WTC11 (cell line): Measurements from ENCODE around the gene CATSPERZ. TPM values are rescaled to one million over a fixed set of nuclear protein-coding genes. Genes with fewer than 3 reads are reported as not detected.

Experiments used
- ATAC-seq: fragments of 200-7000 bp; cut with Tn5 transposase; 2 replicates; pipeline ENCODE4 v1.10.0; 2021; ENCODE audit warnings: mild to moderate bottlenecking, moderate library complexity
- CTCF ChIA-PET: fragments of 300-600 bp; sonication (Branson Sonifier 250); formaldehyde crosslinking; loops from one replicate; lab custom pipeline; 2021; ENCODE audit warnings: antibody characterized with exemption; lab: Charles Lee
- POLR2A ChIA-PET: fragments of 350-600 bp; sonication (Branson Sonifier 250); formaldehyde crosslinking; loops from one replicate; lab custom pipeline; 2021; ENCODE audit warnings: antibody characterized with exemption; lab: Charles Lee
- DNase-seq: peaks from one replicate; pipeline ENCODE4 v3.0.0; 2021; ENCODE audit warnings: low spot score
- H3K27ac Mint-ChIP-seq: 2 replicates; pipeline ENCODE4 v1.8.0; 2021; ENCODE audit warnings: mixed read lengths
- H3K27me3 Mint-ChIP-seq: 2 replicates; pipeline ENCODE4 v1.8.0; 2021; ENCODE audit warnings: low read depth, mild to moderate bottlenecking, moderate library complexity, mixed read lengths
- H3K36me3 Mint-ChIP-seq: 2 replicates; pipeline ENCODE4 v1.8.0; 2021; ENCODE audit warnings: mixed read lengths
- H3K4me1 Mint-ChIP-seq: 2 replicates; pipeline ENCODE4 v1.8.0; 2022; ENCODE audit warnings: mixed read lengths
- H3K4me3 Mint-ChIP-seq: 2 replicates; pipeline ENCODE4 v1.8.0; 2021; ENCODE audit warnings: mild to moderate bottlenecking, moderate library complexity, mixed read lengths
- H3K9me3 Mint-ChIP-seq: 2 replicates; pipeline ENCODE4 v1.8.0; 2021; ENCODE audit warnings: mixed read lengths
- ESRRA ChIP-seq: sonication (generic); formaldehyde crosslinking; IDR thresholded peaks from 2 replicates; pipeline ENCODE4 v1.8.1; 2022; ENCODE audit warnings: mild to moderate bottlenecking, missing genetic modification reagents, borderline replicate concordance
- FOXJ3 ChIP-seq: sonication (generic); formaldehyde crosslinking; IDR thresholded peaks from 2 replicates; pipeline ENCODE4 v1.9.0; 2021; ENCODE audit warnings: missing genetic modification reagents, mild to moderate bottlenecking, borderline replicate concordance
- FOXK1 ChIP-seq: sonication (generic); formaldehyde crosslinking; IDR thresholded peaks from 2 replicates; pipeline ENCODE4 v1.8.0; 2022; ENCODE audit warnings: mild to moderate bottlenecking, moderate library complexity, missing genetic modification reagents
- GABPB1 ChIP-seq: sonication (generic); formaldehyde crosslinking; IDR thresholded peaks from 2 replicates; pipeline ENCODE4 v1.8.1; 2023; ENCODE audit warnings: mild to moderate bottlenecking, missing genetic modification reagents
- GRHL2 ChIP-seq: fragments of 250-450 bp; sonication (Bioruptor Pico); IDR thresholded peaks from 2 replicates; pipeline ENCODE4 v1.8.0; 2022; ENCODE audit warnings: mild to moderate bottlenecking, moderate library complexity; ENCODE audit not compliant: insufficient replicate concordance, severe bottlenecking
- HMGA2 ChIP-seq: fragments of 250-450 bp; sonication (Bioruptor Pico); IDR thresholded peaks from 2 replicates; pipeline ENCODE4 v1.4.0; 2021; ENCODE audit warnings: mild to moderate bottlenecking, moderate library complexity
- IRF2 ChIP-seq: sonication (generic); formaldehyde crosslinking; IDR thresholded peaks from 2 replicates; pipeline ENCODE4 v1.8.0; 2022; ENCODE audit warnings: low read depth, missing genetic modification reagents, borderline replicate concordance
- TCF7 ChIP-seq: sonication (generic); formaldehyde crosslinking; IDR thresholded peaks from 2 replicates; pipeline ENCODE4 v1.8.0; 2022; ENCODE audit warnings: mild to moderate bottlenecking, low read depth, missing genetic modification reagents, moderate library complexity
- TP53 ChIP-seq: sonication (generic); formaldehyde crosslinking; IDR thresholded peaks from 2 replicates; pipeline ENCODE4 v1.8.1; 2023; ENCODE audit warnings: mild to moderate bottlenecking, missing genetic modification reagents
- total RNA-seq: library from RNA; stranded (reverse); gene quantifications from 3 replicates; pipeline ENCODE4 v1.2.3, GENCODE V29; 2021
- TF ChIP-seq, protein P1 (sequence below): sonication (generic); formaldehyde crosslinking; IDR thresholded peaks from 2 replicates; pipeline ENCODE4 v1.8.0; 2023; ENCODE audit warnings: missing genetic modification reagents, mild to moderate bottlenecking, borderline replicate concordance
- TF ChIP-seq, protein P2 (sequence below): sonication (generic); formaldehyde crosslinking; IDR thresholded peaks from 2 replicates; pipeline ENCODE4 v1.8.0; 2022; ENCODE audit warnings: mild to moderate bottlenecking, missing genetic modification reagents
- TF ChIP-seq, protein P3 (sequence below): sonication (generic); formaldehyde crosslinking; IDR thresholded peaks from 2 replicates; pipeline ENCODE4 v1.8.0; 2023; ENCODE audit warnings: missing genetic modification reagents
- TF ChIP-seq, protein P4 (sequence below): sonication (generic); formaldehyde crosslinking; IDR thresholded peaks from 2 replicates; pipeline ENCODE4 v1.8.0; 2022; ENCODE audit warnings: mild to moderate bottlenecking, missing genetic modification reagents
- TF ChIP-seq, protein P5 (sequence below): fragments of 250-450 bp; sonication (Bioruptor Pico); conservative IDR thresholded peaks from 2 replicates; pipeline ENCODE4 v1.9.0; 2021; ENCODE audit warnings: mild to moderate bottlenecking
- TF ChIP-seq, protein P6 (sequence below): sonication (generic); formaldehyde crosslinking; IDR thresholded peaks from 2 replicates; pipeline ENCODE4 v1.8.1; 2023; ENCODE audit warnings: mild to moderate bottlenecking, missing genetic modification reagents, moderate library complexity
- TF ChIP-seq, protein P7 (sequence below): sonication (generic); formaldehyde crosslinking; IDR thresholded peaks from 2 replicates; pipeline ENCODE4 v1.8.1; 2022; ENCODE audit warnings: mild to moderate bottlenecking, missing genetic modification reagents, moderate library complexity, borderline replicate concordance
- TF ChIP-seq, protein P8 (sequence below): sonication (generic); formaldehyde crosslinking; IDR thresholded peaks from 2 replicates; pipeline ENCODE4 v1.8.0; 2022; ENCODE audit warnings: mild to moderate bottlenecking, missing genetic modification reagents
- TF ChIP-seq, protein P9 (sequence below): sonication (generic); formaldehyde crosslinking; conservative IDR thresholded peaks from 2 replicates; pipeline ENCODE4 v1.8.1; 2022; ENCODE audit warnings: mild to moderate bottlenecking, missing genetic modification reagents
- TF ChIP-seq, protein P10 (sequence below): sonication (generic); formaldehyde crosslinking; IDR thresholded peaks from 2 replicates; pipeline ENCODE4 v1.8.1; 2022; ENCODE audit warnings: mild to moderate bottlenecking, moderate library complexity, missing genetic modification reagents

The CATSPERZ gene
- total RNA-seq, 1 experiment from 2014 or later = 2.5 TPM

DNA sequence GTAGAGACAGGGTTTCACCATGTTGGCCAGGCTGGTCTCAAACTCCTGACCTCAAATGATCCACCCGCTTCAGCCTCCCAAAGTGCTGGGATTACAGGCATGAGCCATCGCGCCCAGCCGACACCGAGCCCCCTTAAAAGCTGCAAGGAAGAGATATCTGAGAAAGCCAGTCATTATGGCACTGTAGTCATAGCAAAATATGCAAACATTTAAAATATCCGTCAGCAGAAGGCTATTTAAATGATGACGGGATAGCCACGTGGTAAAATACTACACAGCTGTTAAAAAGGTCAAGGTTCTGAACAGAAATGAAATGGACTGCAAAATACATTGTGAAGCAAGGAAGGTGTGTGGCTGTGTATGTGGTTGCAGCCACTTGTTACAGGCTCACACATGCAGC is 33.4 kb downstream of the CATSPERZ start:
- no peak for ATAC-seq
- CTCF ChIA-PET = interaction anchor here (4.1 to 4.8 kb wide), 3 partner anchors 8 to 29 kb away, joined by 23 to 118 read pairs (median 70); partner anchors contain the start of genes CCDC88B and ESRRA
- no peak overlapping the region for H3K4me3 Mint-ChIP-seq

DNA sequence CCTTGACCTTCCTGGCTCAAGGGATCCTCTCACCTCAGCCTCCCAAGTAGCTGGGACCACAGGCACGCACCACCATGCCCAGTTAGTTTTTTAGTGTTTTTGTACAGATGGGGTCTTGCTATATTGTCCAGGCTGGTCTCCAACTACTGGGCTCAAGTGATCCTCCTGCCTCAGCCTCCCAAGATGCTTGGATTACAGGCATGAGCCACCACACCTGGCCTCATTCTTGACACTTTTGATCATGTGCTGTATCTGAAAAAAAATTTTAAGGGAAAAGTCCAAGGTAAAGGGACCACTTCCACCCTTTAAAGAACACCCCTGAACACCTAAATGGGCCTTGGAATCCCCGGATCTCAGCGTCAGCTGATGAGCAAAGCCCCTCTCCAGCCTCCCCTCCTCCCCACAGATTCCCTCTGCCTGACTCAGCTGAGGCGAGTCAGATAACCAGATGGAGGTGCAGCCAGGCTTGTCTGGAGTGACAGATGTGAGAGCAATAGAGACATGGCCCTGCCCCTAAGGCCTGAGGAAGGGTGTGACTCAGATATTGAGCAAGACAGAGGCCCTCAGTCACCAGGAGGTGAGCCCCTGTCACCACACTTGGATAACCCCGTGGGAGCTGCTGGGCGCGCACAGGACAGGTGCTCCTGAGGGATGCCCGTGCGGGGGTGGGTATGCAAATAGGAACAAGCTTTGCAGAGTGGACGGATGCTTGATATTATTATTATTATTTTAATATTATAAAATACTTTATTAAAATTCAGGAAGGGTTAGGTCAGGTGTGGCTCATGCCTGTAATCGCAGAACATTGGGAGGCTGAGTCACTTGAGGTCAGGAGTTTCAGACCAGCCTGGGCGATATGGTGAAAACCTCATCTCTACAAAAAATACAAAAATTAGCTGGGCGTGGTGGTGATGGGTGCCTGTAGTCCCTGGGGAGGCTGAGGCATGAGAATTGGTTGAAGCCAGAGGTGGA is 34.9 kb downstream of the CATSPERZ start:
- H3K9me3 Mint-ChIP-seq = no peaks in the 10 kb centered on the region
- H3K27me3 Mint-ChIP-seq = peaks cover 25% of the 10 kb centered on the region
- ChIA-PET CTCF (interaction anchor here (13.9 kb wide), 1 partner anchor 18 kb away, joined by 437 read pairs; no protein-coding TSS in a partner anchor), POLR2A (no interaction called here)
- no peaks in the 10 kb centered on the region for H3K36me3 Mint-ChIP-seq
- no peak for DNase-seq
- no peak overlapping the region for H3K27ac Mint-ChIP-seq
- peak; percentile 50 for ATAC-seq
- peaks cover 14% of the 10 kb centered on the region for H3K4me1 Mint-ChIP-seq
- H3K4me3 Mint-ChIP-seq = no peak overlapping the region
- TF ChIP-seq, protein P1, sequence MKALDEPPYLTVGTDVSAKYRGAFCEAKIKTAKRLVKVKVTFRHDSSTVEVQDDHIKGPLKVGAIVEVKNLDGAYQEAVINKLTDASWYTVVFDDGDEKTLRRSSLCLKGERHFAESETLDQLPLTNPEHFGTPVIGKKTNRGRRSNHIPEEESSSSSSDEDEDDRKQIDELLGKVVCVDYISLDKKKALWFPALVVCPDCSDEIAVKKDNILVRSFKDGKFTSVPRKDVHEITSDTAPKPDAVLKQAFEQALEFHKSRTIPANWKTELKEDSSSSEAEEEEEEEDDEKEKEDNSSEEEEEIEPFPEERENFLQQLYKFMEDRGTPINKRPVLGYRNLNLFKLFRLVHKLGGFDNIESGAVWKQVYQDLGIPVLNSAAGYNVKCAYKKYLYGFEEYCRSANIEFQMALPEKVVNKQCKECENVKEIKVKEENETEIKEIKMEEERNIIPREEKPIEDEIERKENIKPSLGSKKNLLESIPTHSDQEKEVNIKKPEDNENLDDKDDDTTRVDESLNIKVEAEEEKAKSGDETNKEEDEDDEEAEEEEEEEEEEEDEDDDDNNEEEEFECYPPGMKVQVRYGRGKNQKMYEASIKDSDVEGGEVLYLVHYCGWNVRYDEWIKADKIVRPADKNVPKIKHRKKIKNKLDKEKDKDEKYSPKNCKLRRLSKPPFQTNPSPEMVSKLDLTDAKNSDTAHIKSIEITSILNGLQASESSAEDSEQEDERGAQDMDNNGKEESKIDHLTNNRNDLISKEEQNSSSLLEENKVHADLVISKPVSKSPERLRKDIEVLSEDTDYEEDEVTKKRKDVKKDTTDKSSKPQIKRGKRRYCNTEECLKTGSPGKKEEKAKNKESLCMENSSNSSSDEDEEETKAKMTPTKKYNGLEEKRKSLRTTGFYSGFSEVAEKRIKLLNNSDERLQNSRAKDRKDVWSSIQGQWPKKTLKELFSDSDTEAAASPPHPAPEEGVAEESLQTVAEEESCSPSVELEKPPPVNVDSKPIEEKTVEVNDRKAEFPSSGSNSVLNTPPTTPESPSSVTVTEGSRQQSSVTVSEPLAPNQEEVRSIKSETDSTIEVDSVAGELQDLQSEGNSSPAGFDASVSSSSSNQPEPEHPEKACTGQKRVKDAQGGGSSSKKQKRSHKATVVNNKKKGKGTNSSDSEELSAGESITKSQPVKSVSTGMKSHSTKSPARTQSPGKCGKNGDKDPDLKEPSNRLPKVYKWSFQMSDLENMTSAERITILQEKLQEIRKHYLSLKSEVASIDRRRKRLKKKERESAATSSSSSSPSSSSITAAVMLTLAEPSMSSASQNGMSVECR (CRISPR knock-in tag) = no peak
- TF ChIP-seq TCF7 = no peak
- 0 out of 2 replicates have a peak, but pooled peaks have one; percentile 39 for TF ChIP-seq HMGA2 (CRISPR knock-in tag)
- TF ChIP-seq, protein P2, sequence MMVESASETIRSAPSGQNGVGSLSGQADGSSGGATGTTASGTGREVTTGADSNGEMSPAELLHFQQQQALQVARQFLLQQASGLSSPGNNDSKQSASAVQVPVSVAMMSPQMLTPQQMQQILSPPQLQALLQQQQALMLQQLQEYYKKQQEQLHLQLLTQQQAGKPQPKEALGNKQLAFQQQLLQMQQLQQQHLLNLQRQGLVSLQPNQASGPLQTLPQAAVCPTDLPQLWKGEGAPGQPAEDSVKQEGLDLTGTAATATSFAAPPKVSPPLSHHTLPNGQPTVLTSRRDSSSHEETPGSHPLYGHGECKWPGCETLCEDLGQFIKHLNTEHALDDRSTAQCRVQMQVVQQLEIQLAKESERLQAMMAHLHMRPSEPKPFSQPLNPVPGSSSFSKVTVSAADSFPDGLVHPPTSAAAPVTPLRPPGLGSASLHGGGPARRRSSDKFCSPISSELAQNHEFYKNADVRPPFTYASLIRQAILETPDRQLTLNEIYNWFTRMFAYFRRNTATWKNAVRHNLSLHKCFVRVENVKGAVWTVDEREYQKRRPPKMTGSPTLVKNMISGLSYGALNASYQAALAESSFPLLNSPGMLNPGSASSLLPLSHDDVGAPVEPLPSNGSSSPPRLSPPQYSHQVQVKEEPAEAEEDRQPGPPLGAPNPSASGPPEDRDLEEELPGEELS (CRISPR knock-in tag) = no peak
- TF ChIP-seq, protein P3, sequence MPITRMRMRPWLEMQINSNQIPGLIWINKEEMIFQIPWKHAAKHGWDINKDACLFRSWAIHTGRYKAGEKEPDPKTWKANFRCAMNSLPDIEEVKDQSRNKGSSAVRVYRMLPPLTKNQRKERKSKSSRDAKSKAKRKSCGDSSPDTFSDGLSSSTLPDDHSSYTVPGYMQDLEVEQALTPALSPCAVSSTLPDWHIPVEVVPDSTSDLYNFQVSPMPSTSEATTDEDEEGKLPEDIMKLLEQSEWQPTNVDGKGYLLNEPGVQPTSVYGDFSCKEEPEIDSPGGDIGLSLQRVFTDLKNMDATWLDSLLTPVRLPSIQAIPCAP (CRISPR knock-in tag) = no peak

More for the DNA sequence above, 33.4 kb downstream of the CATSPERZ start:
- POLR2A ChIA-PET = no interaction called here
- peaks cover 10% of the 10 kb centered on the region for H3K4me1 Mint-ChIP-seq
- no peak overlapping the region for H3K27ac Mint-ChIP-seq
- no peak for DNase-seq
- peaks cover 11% of the 10 kb centered on the region for H3K27me3 Mint-ChIP-seq
- H3K36me3 Mint-ChIP-seq = no peaks in the 10 kb centered on the region
- H3K9me3 Mint-ChIP-seq = no peaks in the 10 kb centered on the region
- TF ChIP-seq, protein P4, sequence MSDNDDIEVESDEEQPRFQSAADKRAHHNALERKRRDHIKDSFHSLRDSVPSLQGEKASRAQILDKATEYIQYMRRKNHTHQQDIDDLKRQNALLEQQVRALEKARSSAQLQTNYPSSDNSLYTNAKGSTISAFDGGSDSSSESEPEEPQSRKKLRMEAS (CRISPR knock-in tag) = no peak
- no peak for TF ChIP-seq FOXJ3 (CRISPR knock-in tag)
- no peak for TF ChIP-seq TP53 (CRISPR knock-in tag)
- TF ChIP-seq, protein P5, sequence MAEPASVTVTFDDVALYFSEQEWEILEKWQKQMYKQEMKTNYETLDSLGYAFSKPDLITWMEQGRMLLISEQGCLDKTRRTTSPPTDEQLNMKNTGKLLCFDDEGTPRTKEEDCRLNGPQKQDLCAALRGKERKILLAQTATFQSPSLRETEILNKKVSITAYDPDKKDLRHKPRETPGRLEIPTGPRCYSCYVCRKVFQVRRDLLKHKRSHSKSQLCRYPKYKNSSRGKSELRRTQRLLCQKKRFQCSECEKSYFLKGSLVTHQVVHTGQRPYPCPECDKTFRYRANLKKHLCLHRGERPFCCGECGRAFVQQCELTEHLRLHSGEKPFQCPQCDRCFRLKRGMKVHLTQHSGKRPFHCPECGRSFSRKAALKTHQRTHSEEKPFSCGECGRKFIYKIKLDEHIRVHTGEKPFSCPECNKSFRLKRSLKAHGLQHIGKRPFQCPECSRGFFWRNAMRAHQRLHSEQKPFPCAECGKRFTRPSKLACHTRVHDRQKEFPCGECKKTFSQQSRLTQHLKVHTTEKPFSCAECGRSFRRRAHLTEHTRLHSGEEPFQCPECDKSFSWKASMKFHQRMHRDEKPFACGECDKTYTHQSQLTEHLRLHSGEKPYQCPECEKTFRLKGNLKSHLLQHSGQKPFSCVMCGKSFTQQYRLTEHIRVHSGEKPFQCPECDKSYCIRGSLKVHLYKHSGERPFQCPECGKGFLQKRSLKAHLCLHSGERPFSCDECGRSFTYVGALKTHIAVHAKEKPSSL (CRISPR knock-in tag) = no peak
- no peak for TF ChIP-seq IRF2 (CRISPR knock-in tag)
- TF ChIP-seq, protein P6, sequence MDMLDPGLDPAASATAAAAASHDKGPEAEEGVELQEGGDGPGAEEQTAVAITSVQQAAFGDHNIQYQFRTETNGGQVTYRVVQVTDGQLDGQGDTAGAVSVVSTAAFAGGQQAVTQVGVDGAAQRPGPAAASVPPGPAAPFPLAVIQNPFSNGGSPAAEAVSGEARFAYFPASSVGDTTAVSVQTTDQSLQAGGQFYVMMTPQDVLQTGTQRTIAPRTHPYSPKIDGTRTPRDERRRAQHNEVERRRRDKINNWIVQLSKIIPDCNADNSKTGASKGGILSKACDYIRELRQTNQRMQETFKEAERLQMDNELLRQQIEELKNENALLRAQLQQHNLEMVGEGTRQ (CRISPR knock-in tag) = no peak
- TF ChIP-seq GABPB1 (CRISPR knock-in tag) = no peak
- TF ChIP-seq, protein P7, sequence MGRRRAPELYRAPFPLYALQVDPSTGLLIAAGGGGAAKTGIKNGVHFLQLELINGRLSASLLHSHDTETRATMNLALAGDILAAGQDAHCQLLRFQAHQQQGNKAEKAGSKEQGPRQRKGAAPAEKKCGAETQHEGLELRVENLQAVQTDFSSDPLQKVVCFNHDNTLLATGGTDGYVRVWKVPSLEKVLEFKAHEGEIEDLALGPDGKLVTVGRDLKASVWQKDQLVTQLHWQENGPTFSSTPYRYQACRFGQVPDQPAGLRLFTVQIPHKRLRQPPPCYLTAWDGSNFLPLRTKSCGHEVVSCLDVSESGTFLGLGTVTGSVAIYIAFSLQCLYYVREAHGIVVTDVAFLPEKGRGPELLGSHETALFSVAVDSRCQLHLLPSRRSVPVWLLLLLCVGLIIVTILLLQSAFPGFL = no peak
- TF ChIP-seq GRHL2 (CRISPR knock-in tag) = no peak
- no peak for TF ChIP-seq FOXK1 (CRISPR knock-in tag)
- TF ChIP-seq, protein P8, sequence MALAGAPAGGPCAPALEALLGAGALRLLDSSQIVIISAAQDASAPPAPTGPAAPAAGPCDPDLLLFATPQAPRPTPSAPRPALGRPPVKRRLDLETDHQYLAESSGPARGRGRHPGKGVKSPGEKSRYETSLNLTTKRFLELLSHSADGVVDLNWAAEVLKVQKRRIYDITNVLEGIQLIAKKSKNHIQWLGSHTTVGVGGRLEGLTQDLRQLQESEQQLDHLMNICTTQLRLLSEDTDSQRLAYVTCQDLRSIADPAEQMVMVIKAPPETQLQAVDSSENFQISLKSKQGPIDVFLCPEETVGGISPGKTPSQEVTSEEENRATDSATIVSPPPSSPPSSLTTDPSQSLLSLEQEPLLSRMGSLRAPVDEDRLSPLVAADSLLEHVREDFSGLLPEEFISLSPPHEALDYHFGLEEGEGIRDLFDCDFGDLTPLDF = no peak
- TF ChIP-seq, protein P9, sequence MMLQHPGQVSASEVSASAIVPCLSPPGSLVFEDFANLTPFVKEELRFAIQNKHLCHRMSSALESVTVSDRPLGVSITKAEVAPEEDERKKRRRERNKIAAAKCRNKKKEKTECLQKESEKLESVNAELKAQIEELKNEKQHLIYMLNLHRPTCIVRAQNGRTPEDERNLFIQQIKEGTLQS (CRISPR knock-in tag) = no peak
- TF ChIP-seq HMGA2 (CRISPR knock-in tag) = no peak
- no peak for TF ChIP-seq ESRRA (CRISPR knock-in tag)
- TF ChIP-seq, protein P10, sequence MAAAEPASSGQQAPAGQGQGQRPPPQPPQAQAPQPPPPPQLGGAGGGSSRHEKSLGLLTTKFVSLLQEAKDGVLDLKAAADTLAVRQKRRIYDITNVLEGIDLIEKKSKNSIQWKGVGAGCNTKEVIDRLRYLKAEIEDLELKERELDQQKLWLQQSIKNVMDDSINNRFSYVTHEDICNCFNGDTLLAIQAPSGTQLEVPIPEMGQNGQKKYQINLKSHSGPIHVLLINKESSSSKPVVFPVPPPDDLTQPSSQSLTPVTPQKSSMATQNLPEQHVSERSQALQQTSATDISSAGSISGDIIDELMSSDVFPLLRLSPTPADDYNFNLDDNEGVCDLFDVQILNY = no peak
